NB4 (cell line): ENCODE measurements around the gene HOXA4.
A peak's percentile ranks its signal among the peaks of the same experiment; 100 is the strongest.

Source experiments
- DNase-seq: peaks from one replicate; pipeline ENCODE4 v3.0.0; 2010; ENCODE audit warnings: low read depth
- H3K4me3 ChIP-seq: one replicate; pipeline ENCODE4 v1.5.1; 2011; ENCODE audit warnings: mild to moderate bottlenecking, low read depth, low read length, moderate library complexity
- CTCF ChIP-seq: IDR thresholded peaks from one replicate; pipeline ENCODE4 v1.5.1; 2012; ENCODE audit warnings: low read depth, low read length
- MAX ChIP-seq: IDR thresholded peaks from 2 replicates; pipeline ENCODE4 v1.6.1; 2011; ENCODE audit warnings: low read depth, low read length
- MYC ChIP-seq: IDR thresholded peaks from 2 replicates; pipeline ENCODE4 v1.6.1; 2011; ENCODE audit warnings: low read depth, low read length
- POLR2A ChIP-seq: IDR thresholded peaks from 2 replicates; pipeline ENCODE4 v1.6.1; 2011; ENCODE audit warnings: mild to moderate bottlenecking; ENCODE audit not compliant: insufficient read length; ENCODE audit errors: extremely low read depth

Gene HOXA4

GRCh38 chr7:27170426-27171324 is 40.1 kb upstream of the HOXA4 start:
- DNase-seq, result no peak
- H3K4me3 ChIP-seq, result peak overlapping the region; percentile 27
- TF ChIP-seq MYC (no peak), CTCF (no peak), POLR2A (no peak), MAX (no peak)

GRCh38 chr7:27169658-27170425 is 39.3 kb upstream of the HOXA4 start:
- TF ChIP-seq POLR2A, result no peak
- no peak for TF ChIP-seq MAX
- TF ChIP-seq CTCF, result no peak
- no peak for TF ChIP-seq MYC
- H3K4me3 ChIP-seq, result no peak overlapping the region
- DNase-seq, result no peak

GRCh38 chr7:27168265-27168947 is 37.8 kb upstream of the HOXA4 start:
- no peak for DNase-seq
- no peak overlapping the region for H3K4me3 ChIP-seq
- no peak for TF ChIP-seq CTCF
- no peak for TF ChIP-seq POLR2A
- no peak for TF ChIP-seq MAX
- TF ChIP-seq MYC, result no peak

- H3K4me3 ChIP-seq, result no peak overlapping the region
- TF ChIP-seq POLR2A (no peak), MAX (no peak), MYC (no peak), CTCF (no peak)
- DNase-seq, result no peak
Measured at GRCh38 chr7:27167916-27168264, 37.3 kb upstream of the HOXA4 start.

GRCh38 chr7:27166531-27167505 is 36.3 kb upstream of the HOXA4 start:
- H3K4me3 ChIP-seq, result no peak overlapping the region
- no peak for DNase-seq
- TF ChIP-seq CTCF, result no peak
- TF ChIP-seq MAX, result no peak
